Left lung (tissue), 10 donors: ENCODE results near the gene ITPR2. TPM values are rescaled to one million over a fixed set of nuclear protein-coding genes. Genes with fewer than 3 reads are reported as not detected.

Experiments used
- ATAC-seq: fragments of 200-7000 bp; cut with Tn5 transposase; one replicate; pipeline ENCODE4 v1.9.1; 2020; ENCODE audit warnings: moderate library complexity
- DNase-seq, 4 donors: peaks; one replicate each; pipeline ENCODE4 v3.0.0-alpha.2; 2013 to 2020
- H3K27ac ChIP-seq, 2 donors: fragments of 200-600 bp; sonication (generic) in 1 of 2; one replicate each; pipeline versions ENCODE4 v1.5.0 to v1.8.0; 2020 to 2021
- H3K27me3 ChIP-seq, 2 donors: fragments of 200-600 bp; sonication (generic) in 1 of 2; one replicate each; pipeline versions ENCODE4 v1.5.0 to v1.8.0; 2020 to 2021
- H3K36me3 ChIP-seq, 2 donors: fragments of 200-600 bp; sonication (generic) in 1 of 2; one replicate each; pipeline versions ENCODE4 v1.5.0 to v1.8.0; 2020 to 2021
- H3K4me1 ChIP-seq, 2 donors: fragments of 200-600 bp; one replicate each; pipeline ENCODE4 v1.8.0; 2021
- H3K4me3 ChIP-seq, 2 donors: fragments of 200-600 bp; sonication (generic) in 1 of 2; one replicate each; pipeline versions ENCODE4 v1.5.0 to v1.8.0; 2020 to 2021; ENCODE audit warnings: mild to moderate bottlenecking in 1 of 2
- H3K9me3 ChIP-seq, 2 donors: fragments of 200-600 bp; sonication (generic) in 1 of 2; one replicate each; pipeline versions ENCODE4 v1.5.0 to v1.8.0; 2020 to 2021
- CTCF ChIP-seq, 2 donors: fragments of 200-600 bp; sonication (generic) in 1 of 2; IDR thresholded peaks; one replicate each; pipeline versions ENCODE4 v1.5.0 to v1.8.0; 2021; ENCODE audit warnings: antibody characterized with exemption in 2 of 2
- intact Hi-C, 2 donors: fragments of 100-400 bp; cut with DNase I; formaldehyde crosslinking; loops; one replicate each; pipeline versions ENCODE4 v1.11.2 to v1.14.2; 2022
- polyA plus RNA-seq, 6 donors: library from polyadenylated mRNA; unstranded; fragments of 120-200 nt; gene quantifications; one replicate each; pipeline ENCODE4 v1.2.1, GENCODE V29; 2013; ENCODE audit not compliant: insufficient read length in 6 of 6
- total RNA-seq, 2 donors: library from RNA; stranded (reverse); fragmentation: NEBNext Ultra II Directional; extraction: Animal tissue kit (Norgen Biotek cat#: 25700); gene quantifications; one replicate each; pipeline ENCODE4 v1.2.1, GENCODE V29; 2021
- donor health status: DM: no; HTN: yes; CAD: no.
- donor health status: DM: no; HTN: no; CAD: no.

The ITPR2 gene
- total and polyA plus RNA-seq, 8 donors = 5.5 to 67.8 (median 7.5) TPM

GRCh38 chr12:26496170-26496569, 336.8 kb downstream of the ITPR2 start:
- intact Hi-C loops = no loop called here
- Histone ChIP-seq H3K27ac (no peak overlapping the region), H3K9me3 (no peaks in the 10 kb centered on the region), H3K27me3 (no peaks in the 10 kb centered on the region), H3K4me1 (peaks cover 0 to 5% of the 10 kb centered on the region in 2 donors), H3K4me3 (no peak overlapping the region), H3K36me3 (peaks cover 0 to 10% of the 10 kb centered on the region in 2 donors)
- no peak for TF ChIP-seq CTCF (IDR thresholded peaks at IDR 0.05)
- no peak for DNase-seq
- no peak for ATAC-seq

- ATAC-seq (peak; percentile 56), DNase-seq (no peak)
- peaks cover 0 to 20% of the 10 kb centered on the region in 2 donors for H3K36me3 ChIP-seq
- no peak for TF ChIP-seq CTCF (IDR thresholded peaks at IDR 0.05)
- no peak overlapping the region for H3K27ac ChIP-seq
- H3K9me3 ChIP-seq = no peaks in the 10 kb centered on the region
- H3K4me3 ChIP-seq = no peak overlapping the region
- H3K4me1 ChIP-seq = peaks cover 0 to 5% of the 10 kb centered on the region in 2 donors
- H3K27me3 ChIP-seq = no peaks in the 10 kb centered on the region
- intact Hi-C loops = no loop called here
These were observed 339.3 kb downstream of the ITPR2 start for GRCh38 chr12:26493656-26494055.

- Histone ChIP-seq H3K4me1 (peaks cover 0 to 5% of the 10 kb centered on the region in 2 donors), H3K27me3 (no peaks in the 10 kb centered on the region), H3K27ac (no peak overlapping the region), H3K9me3 (no peaks in the 10 kb centered on the region), H3K4me3 (no peak overlapping the region), H3K36me3 (peaks cover 0 to 20% of the 10 kb centered on the region in 2 donors)
- DNase-seq = no peak
- TF ChIP-seq CTCF (IDR thresholded peaks at IDR 0.05) = no peak
- no peak for ATAC-seq
- intact Hi-C loops = no loop called here
These were observed 340.6 kb downstream of the ITPR2 start for GRCh38 chr12:26492406-26492805.

GRCh38 chr12:26489908-26490307, 343.1 kb downstream of the ITPR2 start:
- H3K27ac ChIP-seq = no peak overlapping the region
- ATAC-seq = no peak
- intact Hi-C loops = no loop called here
- no peaks in the 10 kb centered on the region for H3K4me1 ChIP-seq
- peaks cover 0 to 35% of the 10 kb centered on the region in 2 donors for H3K36me3 ChIP-seq
- no peak overlapping the region for H3K4me3 ChIP-seq
- no peak for DNase-seq
- no peak for TF ChIP-seq CTCF (IDR thresholded peaks at IDR 0.05)
- H3K27me3 ChIP-seq = no peaks in the 10 kb centered on the region
- H3K9me3 ChIP-seq = no peaks in the 10 kb centered on the region

GRCh38 chr12:26488351-26488750, 344.6 kb downstream of the ITPR2 start:
- TF ChIP-seq CTCF (IDR thresholded peaks at IDR 0.05) = no peak
- Histone ChIP-seq H3K36me3 (peaks cover 0 to 35% of the 10 kb centered on the region in 2 donors), H3K4me3 (no peak overlapping the region), H3K27ac (no peak overlapping the region), H3K9me3 (no peaks in the 10 kb centered on the region), H3K27me3 (no peaks in the 10 kb centered on the region), H3K4me1 (no peaks in the 10 kb centered on the region)
- no peak for ATAC-seq
- intact Hi-C loops = no loop called here
- DNase-seq = no peak
